SH-SY5Y (cell line): ENCODE data around the gene USH2A.

Source experiments
- GATA2 ChIP-seq: IDR thresholded peaks from 2 replicates; pipeline ENCODE4 v1.6.1; 2011; ENCODE audit warnings: mild to moderate bottlenecking, low read depth, low read length
- GATA3 ChIP-seq: IDR thresholded peaks from 2 replicates; pipeline ENCODE4 v1.6.1; 2011; ENCODE audit warnings: low read depth, mild to moderate bottlenecking, low read length, moderate library complexity

Gene USH2A

GRCh38 chr1:215717677-215718426, 705.4 kb downstream of the USH2A start:
- TF ChIP-seq GATA2: no peak
- TF ChIP-seq GATA3: no peak

- TF ChIP-seq GATA3: no peak
- TF ChIP-seq GATA2: no peak
Observed at GRCh38 chr1:215710899-215711225, 712.4 kb downstream of the USH2A start.

GRCh38 chr1:215710036-215710898, 713.0 kb downstream of the USH2A start:
- TF ChIP-seq GATA2: no peak

- TF ChIP-seq GATA3 (no peak), GATA2 (no peak)
Observed at GRCh38 chr1:215704089-215704860, 719.0 kb downstream of the USH2A start.

GRCh38 chr1:215682232-215682631, 741.0 kb downstream of the USH2A start:
- TF ChIP-seq GATA3 (no peak), GATA2 (no peak)

GRCh38 chr1:215681041-215681440, 742.2 kb downstream of the USH2A start:
- TF ChIP-seq GATA3 (no peak), GATA2 (no peak)

GRCh38 chr1:215679231-215679630, 744.0 kb downstream of the USH2A start:
- TF ChIP-seq GATA2: no peak
- TF ChIP-seq GATA3: no peak

GRCh38 chr1:215677112-215677511, 746.1 kb downstream of the USH2A start:
- TF ChIP-seq GATA2 (no peak), GATA3 (no peak)

- no peak for TF ChIP-seq GATA2
- no peak for TF ChIP-seq GATA3
Observed at GRCh38 chr1:215673943-215674342, 749.3 kb downstream of the USH2A start.

GRCh38 chr1:215672482-215672881, 750.8 kb downstream of the USH2A start:
- no peak for TF ChIP-seq GATA2
- no peak for TF ChIP-seq GATA3

- TF ChIP-seq GATA2: no peak
- no peak for TF ChIP-seq GATA3
Observed at GRCh38 chr1:215669806-215670491, 753.3 kb downstream of the USH2A start.

- no peak for TF ChIP-seq GATA3
- no peak for TF ChIP-seq GATA2
Observed at GRCh38 chr1:215667761-215668160, 755.5 kb downstream of the USH2A start.

- TF ChIP-seq GATA2 (no peak), GATA3 (no peak)
Observed at GRCh38 chr1:215665215-215665614, 758.0 kb downstream of the USH2A start.

GRCh38 chr1:215661033-215661432, 762.2 kb downstream of the USH2A start:
- no peak for TF ChIP-seq GATA2

GRCh38 chr1:215660259-215660658, 763.0 kb downstream of the USH2A start:
- no peak for TF ChIP-seq GATA3
- no peak for TF ChIP-seq GATA2
